Body of pancreas (tissue), 4 donors: ENCODE data around the gene CIAO2B.

Experiments
- CTCF ChIP-seq, 7 experiments: fragments of 450-650 bp in 4 of 7; fragments of 200-600 bp in 3 of 7; sonication (generic) in 3 of 7; IDR thresholded peaks; one replicate each; pipeline ENCODE4 v1.5.1; 2016 to 2019; ENCODE audit warnings: antibody characterized with exemption in 7 of 7
- POLR2A ChIP-seq, 3 donors: fragments of 450-650 bp; IDR thresholded peaks; one replicate each; pipeline ENCODE4 v1.6.1; 2016; ENCODE audit warnings: antibody characterized with exemption in 3 of 3, mild to moderate bottlenecking in 2 of 3

DNA sequence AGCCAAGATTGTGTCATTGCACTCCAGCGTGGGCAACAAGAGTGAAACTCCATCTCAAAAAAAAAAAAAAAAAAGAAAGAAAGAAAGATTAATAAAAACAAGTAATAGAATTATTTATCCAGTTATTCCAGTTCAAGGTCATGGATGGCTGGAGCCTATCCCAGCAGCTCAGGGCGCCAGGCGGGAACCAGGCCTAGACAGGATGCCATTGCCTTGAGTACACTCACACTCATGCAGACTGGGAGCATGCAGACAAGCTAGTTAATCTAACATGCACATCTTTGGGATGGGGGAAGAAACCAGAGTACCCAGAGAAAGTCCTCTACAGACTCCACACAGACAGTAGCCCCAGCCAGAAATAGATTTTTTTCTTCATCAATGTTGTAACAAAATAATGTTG lies 36.0 kb downstream of the CIAO2B start:
- TF ChIP-seq CTCF (IDR thresholded peaks at IDR 0.05) (no peak), POLR2A (IDR thresholded peaks at IDR 0.05) (no peak)
